NCI-H128 (cell line): ENCODE data around the gene CPNE5.

ENCODE experiments used
- DNase-seq: peaks from one replicate; lab custom pipeline; 2025; ENCODE audit not compliant: unreplicated experiment; lab: John Stamatoyannopoulos, UW

Gene CPNE5

GRCh38 chr6:36837022-36837339 lies 2.3 kb downstream of the CPNE5 start:
- DNase-seq: no peak

- DNase-seq: no peak
Measured at GRCh38 chr6:36836111-36837021, 2.9 kb downstream of the CPNE5 start.

GRCh38 chr6:36834576-36835341 lies 4.5 kb downstream of the CPNE5 start:
- DNase-seq: no peak

- DNase-seq: no peak
Measured at GRCh38 chr6:36833182-36833789, 6.0 kb downstream of the CPNE5 start.

- no peak for DNase-seq
Measured at GRCh38 chr6:36832313-36832712, 6.9 kb downstream of the CPNE5 start.

- DNase-seq: no peak
Measured at GRCh38 chr6:36830577-36830976, 8.7 kb downstream of the CPNE5 start.

- DNase-seq: peak; percentile 18
Measured at GRCh38 chr6:36829919-36830544, 9.2 kb downstream of the CPNE5 start.

GRCh38 chr6:36827261-36828079 lies 11.8 kb downstream of the CPNE5 start:
- DNase-seq: no peak

- no peak for DNase-seq
Measured at GRCh38 chr6:36826520-36827227, 12.6 kb downstream of the CPNE5 start.

GRCh38 chr6:36825994-36826393 lies 13.2 kb downstream of the CPNE5 start:
- no peak for DNase-seq

GRCh38 chr6:36825452-36825851 lies 13.8 kb downstream of the CPNE5 start:
- DNase-seq: no peak

GRCh38 chr6:36824253-36824652 lies 15.0 kb downstream of the CPNE5 start:
- DNase-seq: no peak

GRCh38 chr6:36823421-36824096 lies 15.7 kb downstream of the CPNE5 start:
- no peak for DNase-seq

GRCh38 chr6:36822506-36823269 lies 16.6 kb downstream of the CPNE5 start:
- no peak for DNase-seq

- DNase-seq: no peak
Measured at GRCh38 chr6:36821581-36822335, 17.5 kb downstream of the CPNE5 start.

- no peak for DNase-seq
Measured at GRCh38 chr6:36820700-36821580, 18.3 kb downstream of the CPNE5 start.

- no peak for DNase-seq
Measured at GRCh38 chr6:36818756-36819155, 20.5 kb downstream of the CPNE5 start.
